H9 (cell line): ENCODE results near the gene RXFP1. TPM values are rescaled to one million over a fixed set of nuclear protein-coding genes. Genes with fewer than 3 reads are reported as not detected.

Experiments
- DNase-seq: peaks from one replicate; pipeline ENCODE4 v3.0.0-alpha.2; 2017
- H2AFZ ChIP-seq: one replicate; pipeline ENCODE4 v1.6.1; 2013; ENCODE audit warnings: mild to moderate bottlenecking, low read length, control low read depth, moderate library complexity
- H2AK5ac ChIP-seq: 2 replicates; pipeline ENCODE4 v1.6.1; 2013; ENCODE audit warnings: low read length, control low read depth, mixed read lengths; ENCODE audit not compliant: insufficient read length
- H2BK120ac ChIP-seq: one replicate; pipeline ENCODE4 v1.6.1; 2013; ENCODE audit warnings: low read depth, mild to moderate bottlenecking, low read length, control low read depth, inconsistent platforms; ENCODE audit not compliant: poor library complexity, severe bottlenecking
- H2BK12ac ChIP-seq: 2 replicates; pipeline ENCODE4 v1.6.1; 2013; ENCODE audit warnings: low read length, control low read depth, mixed read lengths, low read depth; ENCODE audit not compliant: insufficient read length
- H2BK15ac ChIP-seq: 2 replicates; pipeline ENCODE4 v1.6.1; 2013; ENCODE audit warnings: low read depth, low read length, control low read depth
- H2BK20ac ChIP-seq: one replicate; pipeline ENCODE4 v1.6.1; 2013; ENCODE audit warnings: low read depth, mild to moderate bottlenecking, low read length, control low read depth, inconsistent platforms; ENCODE audit not compliant: poor library complexity, severe bottlenecking
- H2BK5ac ChIP-seq: 2 replicates; pipeline ENCODE4 v1.6.1; 2013; ENCODE audit warnings: low read length, control low read depth, mixed read lengths; ENCODE audit not compliant: insufficient read length
- H3K14ac ChIP-seq: 2 replicates; pipeline ENCODE4 v1.6.1; 2013; ENCODE audit warnings: low read length, control low read depth; ENCODE audit not compliant: insufficient read depth
- H3K18ac ChIP-seq: 2 replicates; pipeline ENCODE4 v1.6.1; 2013; ENCODE audit warnings: low read depth, mild to moderate bottlenecking, mixed read lengths, low read length, control low read depth; ENCODE audit not compliant: insufficient read length
- H3K23ac ChIP-seq: 2 replicates; pipeline ENCODE4 v1.6.1; 2013; ENCODE audit warnings: low read length, control low read depth, mixed read lengths, low read depth; ENCODE audit not compliant: insufficient read length
- H3K23me2 ChIP-seq: 2 replicates; pipeline ENCODE4 v1.6.1; 2013; ENCODE audit warnings: low read depth, mild to moderate bottlenecking, mixed read lengths, low read length, control low read depth; ENCODE audit not compliant: insufficient read length, poor library complexity, severe bottlenecking
- H3K27ac ChIP-seq: 2 replicates; pipeline ENCODE4 v1.5.1; 2013; ENCODE audit warnings: low read length, control low read depth, mixed read lengths, low read depth; ENCODE audit not compliant: insufficient read length
- H3K27me3 ChIP-seq: 2 replicates; pipeline ENCODE4 v1.6.1; 2013; ENCODE audit warnings: low read length, control low read depth, inconsistent platforms; ENCODE audit not compliant: insufficient read depth
- H3K4ac ChIP-seq: 2 replicates; pipeline ENCODE4 v1.6.1; 2013; ENCODE audit warnings: low read depth, mild to moderate bottlenecking, control low read depth, inconsistent platforms, low read length, moderate library complexity
- H3K4me1 ChIP-seq: 2 replicates; pipeline ENCODE4 v1.6.1; 2013; ENCODE audit warnings: low read length, control low read depth, inconsistent platforms; ENCODE audit not compliant: insufficient read depth
- H3K4me2 ChIP-seq: 2 replicates; pipeline ENCODE4 v1.6.1; 2013; ENCODE audit warnings: low read length, control low read depth, mixed read lengths; ENCODE audit not compliant: insufficient read length, insufficient read depth
- H3K56ac ChIP-seq: 2 replicates; pipeline ENCODE4 v1.6.1; 2013; ENCODE audit warnings: low read depth, mild to moderate bottlenecking, mixed read lengths, low read length, control low read depth; ENCODE audit not compliant: insufficient read length
- H3K79me1 ChIP-seq: 2 replicates; pipeline ENCODE4 v1.6.1; 2013; ENCODE audit warnings: low read depth, mild to moderate bottlenecking, moderate library complexity, low read length, control low read depth, inconsistent platforms; ENCODE audit not compliant: insufficient read depth, poor library complexity, severe bottlenecking
- H3K79me2 ChIP-seq: 2 replicates; pipeline ENCODE4 v1.6.1; 2013; ENCODE audit warnings: low read length, control low read depth, inconsistent platforms; ENCODE audit not compliant: insufficient read depth
- H3K9ac ChIP-seq: 2 replicates; pipeline ENCODE4 v1.6.1; 2013; ENCODE audit warnings: low read length, control low read depth, mixed read lengths; ENCODE audit not compliant: insufficient read length; ENCODE audit errors: extremely low read depth
- H3K9me3 ChIP-seq: one replicate; pipeline ENCODE4 v1.6.1; 2013; ENCODE audit warnings: low read depth, low read length, inconsistent platforms; ENCODE audit not compliant: control insufficient read depth
- H3T11ph ChIP-seq: one replicate; pipeline ENCODE4 v1.6.1; 2013; ENCODE audit warnings: mild to moderate bottlenecking, low read length, control low read depth, inconsistent platforms
- H4K20me1 ChIP-seq: one replicate; pipeline ENCODE4 v1.6.1; 2013; ENCODE audit not compliant: control insufficient read depth, insufficient read length, insufficient read depth
- H4K5ac ChIP-seq: 2 replicates; pipeline ENCODE4 v1.6.1; 2013; ENCODE audit warnings: low read depth, mild to moderate bottlenecking, mixed read lengths, low read length, control low read depth; ENCODE audit not compliant: insufficient read length
- H4K8ac ChIP-seq: replicated peaks from 2 replicates; pipeline ENCODE4 v1.6.1; 2013; ENCODE audit warnings: low read length, control low read depth, mixed read lengths, low read depth; ENCODE audit not compliant: insufficient read length
- H4K91ac ChIP-seq: 2 replicates; pipeline ENCODE4 v1.6.1; 2013; ENCODE audit warnings: low read depth, mild to moderate bottlenecking, moderate library complexity, mixed read lengths, low read length, control low read depth; ENCODE audit not compliant: insufficient read length
- H3K27ac Mint-ChIP-seq, 3 experiments: 2 replicates in 2 of 3; 3 replicates in 1 of 3; pipeline ENCODE4 v1.8.0; 2020 to 2021; ENCODE audit warnings: mixed read lengths in 3 of 3, mild to moderate bottlenecking in 1 of 3, moderate library complexity in 1 of 3
- H3K27me3 Mint-ChIP-seq: 2 replicates; pipeline ENCODE4 v1.8.0; 2021; ENCODE audit warnings: low read depth, mild to moderate bottlenecking, moderate library complexity, mixed read lengths
- H3K36me3 Mint-ChIP-seq, 3 experiments: 2 replicates in 2 of 3; 3 replicates in 1 of 3; pipeline ENCODE4 v1.8.0; 2020 to 2021; ENCODE audit warnings: low read depth in 3 of 3, mixed read lengths in 3 of 3; ENCODE audit not compliant: insufficient read depth in 1 of 3
- H3K4me1 Mint-ChIP-seq, 2 experiments: 2 replicates each; pipeline ENCODE4 v1.8.0; 2020; ENCODE audit warnings: mixed read lengths in 2 of 2
- H3K4me3 Mint-ChIP-seq, 2 experiments: 2 replicates in 1 of 2; 3 replicates in 1 of 2; pipeline ENCODE4 v1.8.0; 2020 to 2021; ENCODE audit warnings: mild to moderate bottlenecking in 2 of 2, mixed read lengths in 2 of 2, moderate library complexity in 1 of 2
- H3K9me3 Mint-ChIP-seq, 2 experiments: 2 replicates in 1 of 2; 3 replicates in 1 of 2; pipeline ENCODE4 v1.8.0; 2020; ENCODE audit warnings: mild to moderate bottlenecking in 2 of 2, mixed read lengths in 2 of 2, moderate library complexity in 1 of 2
- CTCF ChIP-seq: fragments of 200-600 bp; sonication (generic); conservative IDR thresholded peaks from 3 replicates; pipeline ENCODE4 v1.8.0; 2021; ENCODE audit warnings: antibody characterized with exemption, mild to moderate bottlenecking
- WGBS: extraction: QIAGEN DNeasy Blood & Tissue Kit; methylation state at CpG from one replicate; pipeline ENCODE4 v1.1.7; 2013; ENCODE audit warnings: missing lambda C conversion rate, low lambda C conversion rate, mixed read lengths; ENCODE audit not compliant: insufficient read length; ENCODE audit errors: extremely low coverage; 5-methylcytosine and 5-hydroxymethylcytosine counted together
- total RNA-seq: library from RNA; stranded (reverse); gene quantifications from 2 replicates; pipeline ENCODE4 v1.2.1, GENCODE V29; 2021

Gene RXFP1
- total RNA-seq, 1 experiment from 2014 or later = 0.17 TPM

DNA sequence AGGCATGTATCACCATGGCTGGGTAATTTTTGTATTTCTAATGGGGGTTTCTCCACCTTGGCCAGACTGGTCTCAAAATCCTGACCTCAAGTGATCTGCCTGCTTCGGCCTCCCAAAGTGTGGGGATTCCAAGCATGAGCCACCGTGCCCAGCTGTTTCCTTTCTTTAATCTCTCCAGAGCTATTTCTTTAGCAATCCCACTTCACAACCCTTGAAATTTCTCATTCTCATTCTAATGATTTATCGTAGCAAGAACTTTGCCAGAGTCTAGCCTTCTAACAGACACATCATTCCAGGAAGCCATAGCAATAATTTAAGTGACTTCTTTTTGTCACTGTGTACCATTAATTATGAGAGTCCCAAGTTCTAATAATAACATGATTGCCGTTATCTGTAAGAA is 68.6 kb downstream of the RXFP1 start:
- H2BK5ac ChIP-seq = no peak overlapping the region
- H3K27ac ChIP-seq = no peak overlapping the region
- no peak overlapping the region for H3K4me3 Mint-ChIP-seq
- H4K20me1 ChIP-seq = no peaks in the 10 kb centered on the region
- no peak overlapping the region for H2AFZ ChIP-seq
- no peak overlapping the region for H2AK5ac ChIP-seq
- no peak overlapping the region for H3K23ac ChIP-seq
- H3K79me2 ChIP-seq = no peaks in the 10 kb centered on the region
- no peaks in the 10 kb centered on the region for H3K4me1 ChIP-seq
- no peak overlapping the region for H3T11ph ChIP-seq
- H3K9me3 ChIP-seq = no peaks in the 10 kb centered on the region
- no peak overlapping the region for H4K8ac ChIP-seq
- no peak overlapping the region for H3K18ac ChIP-seq
- H2BK20ac ChIP-seq = no peak overlapping the region
- no peaks in the 10 kb centered on the region for H3K79me1 ChIP-seq
- H3K27me3 ChIP-seq = no peaks in the 10 kb centered on the region
- H3K27ac Mint-ChIP-seq = no peak overlapping the region
- no CpG with 5 or more reads among the region's 4 CpGs for WGBS
- no peak overlapping the region for H3K4me2 ChIP-seq
- H3K9me3 Mint-ChIP-seq = no peaks in the 10 kb centered on the region
- peaks cover 0 to 4% of the 10 kb centered on the region in 2 experiments; a peak in 1 of 4 replicates for H3K4me1 Mint-ChIP-seq
- no peaks in the 10 kb centered on the region; a peak in 1 of 7 replicates for H3K36me3 Mint-ChIP-seq
- H3K23me2 ChIP-seq = no peaks in the 10 kb centered on the region
- H3K4ac ChIP-seq = no peak overlapping the region
- H2BK15ac ChIP-seq = no peak overlapping the region
- no peak for DNase-seq
- H3K56ac ChIP-seq = no peak overlapping the region
- no peak overlapping the region for H3K9ac ChIP-seq
- H2BK120ac ChIP-seq = no peak overlapping the region
- H2BK12ac ChIP-seq = no peak overlapping the region
- TF ChIP-seq CTCF = no peak
- H4K5ac ChIP-seq = no peak overlapping the region
- H3K14ac ChIP-seq = no peak overlapping the region
- no peak overlapping the region for H4K91ac ChIP-seq
- H3K27me3 Mint-ChIP-seq = no peaks in the 10 kb centered on the region
